IPS-18a (cell line): ENCODE results near the gene ACTN3.

Experiments used
- H3K27ac ChIP-seq: one replicate; pipeline ENCODE4 v1.5.1; 2013; ENCODE audit warnings: low read length
- H3K27me3 ChIP-seq: one replicate; pipeline ENCODE4 v1.6.1; 2013; ENCODE audit warnings: mild to moderate bottlenecking, low read length; ENCODE audit not compliant: control insufficient read depth, insufficient read depth
- H3K36me3 ChIP-seq: one replicate; pipeline ENCODE4 v1.6.1; 2013; ENCODE audit warnings: low read depth, low read length; ENCODE audit not compliant: control insufficient read depth
- H3K4me1 ChIP-seq: one replicate; pipeline ENCODE4 v1.6.1; 2013; ENCODE audit warnings: low read depth, low read length; ENCODE audit not compliant: control insufficient read depth
- H3K4me3 ChIP-seq: one replicate; pipeline ENCODE4 v1.5.1; 2013; ENCODE audit warnings: low read length
- H3K9ac ChIP-seq: one replicate; pipeline ENCODE4 v1.6.1; 2013; ENCODE audit warnings: mild to moderate bottlenecking, low read length, moderate library complexity
- H3K9me3 ChIP-seq: one replicate; pipeline ENCODE4 v1.6.1; 2013; ENCODE audit warnings: low read depth, low read length; ENCODE audit not compliant: control insufficient read depth

The ACTN3 gene

DNA sequence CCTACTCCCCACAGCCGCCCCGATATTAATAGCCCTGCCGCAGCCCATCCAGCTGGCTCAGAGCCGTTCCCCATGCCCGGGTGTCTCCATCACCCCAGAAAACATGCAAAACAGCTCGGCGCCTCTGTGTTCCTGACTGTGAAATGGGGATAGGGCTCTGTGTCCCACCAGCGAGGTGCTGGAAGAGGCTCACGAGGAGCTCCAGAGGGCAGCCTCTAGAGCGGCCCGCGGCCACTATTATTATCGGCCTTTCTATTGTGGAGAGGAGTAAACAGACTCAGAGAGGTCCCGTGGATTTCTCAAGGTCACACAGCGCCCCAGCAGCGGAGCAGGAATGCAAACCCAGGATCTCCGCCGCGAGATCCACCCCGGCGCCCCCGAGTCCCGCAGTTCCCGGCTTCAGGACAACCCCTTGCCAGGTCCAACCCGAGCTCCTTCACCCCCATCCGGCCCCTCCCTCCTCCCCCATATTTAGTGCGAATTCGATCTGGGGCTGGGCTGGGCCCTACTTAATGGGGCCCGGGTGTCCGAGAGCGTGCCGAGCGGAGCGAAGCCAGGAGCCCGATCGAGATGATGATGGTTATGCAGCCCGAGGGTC, at the start of gene ACTN3:
TSS of gene ACTN3 (plus strand) at position 536 of the 598 bp plus-strand sequence. CDS start at position 571, 35 bp downstream.
- Histone ChIP-seq H3K9me3 (no peaks in the 10 kb centered on the region), H3K36me3 (peaks cover 3% of the 10 kb centered on the region), H3K4me1 (peaks cover 17% of the 10 kb centered on the region), H3K9ac (peak within 1 kb of the TSS; percentile 62), H3K27ac (no peak within 1 kb of the TSS), H3K4me3 (peak within 1 kb of the TSS; percentile 74), H3K27me3 (no peaks in the 10 kb centered on the region)

DNA sequence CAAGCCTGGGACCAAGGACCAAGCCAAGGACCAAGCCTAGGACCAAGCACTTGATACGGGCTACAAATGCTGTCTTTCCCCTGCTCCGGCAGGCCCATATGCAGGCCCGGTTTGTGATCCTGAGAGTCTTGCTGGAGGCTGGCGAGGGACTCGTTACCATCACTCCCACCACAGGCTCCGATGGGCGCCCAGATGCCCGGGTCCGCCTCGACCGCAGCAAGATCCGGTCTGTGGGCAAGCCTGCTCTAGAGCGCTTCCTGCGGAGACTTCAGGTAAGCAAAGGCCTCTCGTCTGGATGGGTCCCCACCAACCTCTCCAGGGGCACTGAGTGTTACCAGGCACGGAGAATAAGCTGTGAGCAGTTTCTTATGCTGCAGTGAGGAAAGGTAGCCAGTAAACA, 49.5 kb upstream of the ACTN3 start:
- no peaks in the 10 kb centered on the region for H3K27me3 ChIP-seq
- H3K9me3 ChIP-seq: no peaks in the 10 kb centered on the region
- H3K27ac ChIP-seq: no peak overlapping the region
- H3K36me3 ChIP-seq: peaks cover 43% of the 10 kb centered on the region
- no peak overlapping the region for H3K9ac ChIP-seq
- H3K4me3 ChIP-seq: no peak overlapping the region
- H3K4me1 ChIP-seq: no peaks in the 10 kb centered on the region

DNA sequence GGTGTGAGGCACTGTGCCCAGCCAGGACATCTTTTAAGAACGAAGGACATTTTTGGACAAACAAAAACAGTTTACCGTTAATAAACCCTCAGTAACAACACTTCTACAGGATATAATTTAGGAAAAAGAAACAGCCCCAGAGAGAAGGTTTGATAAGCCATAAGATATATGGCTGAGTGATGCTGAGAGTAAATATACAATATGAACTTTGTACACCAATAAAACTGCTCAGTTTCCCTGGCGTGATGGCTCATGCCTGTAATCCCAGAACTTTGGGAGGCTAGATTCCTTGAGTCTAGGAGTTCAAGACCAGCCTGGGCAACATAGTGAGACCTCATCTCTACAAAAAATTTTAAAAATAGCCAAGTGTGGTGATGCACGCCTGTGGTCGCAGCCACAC, 48.2 kb upstream of the ACTN3 start:
- Histone ChIP-seq H3K27ac (no peak overlapping the region), H3K9ac (no peak overlapping the region), H3K36me3 (peaks cover 31% of the 10 kb centered on the region), H3K9me3 (no peaks in the 10 kb centered on the region), H3K4me1 (no peaks in the 10 kb centered on the region), H3K27me3 (no peaks in the 10 kb centered on the region), H3K4me3 (no peak overlapping the region)

DNA sequence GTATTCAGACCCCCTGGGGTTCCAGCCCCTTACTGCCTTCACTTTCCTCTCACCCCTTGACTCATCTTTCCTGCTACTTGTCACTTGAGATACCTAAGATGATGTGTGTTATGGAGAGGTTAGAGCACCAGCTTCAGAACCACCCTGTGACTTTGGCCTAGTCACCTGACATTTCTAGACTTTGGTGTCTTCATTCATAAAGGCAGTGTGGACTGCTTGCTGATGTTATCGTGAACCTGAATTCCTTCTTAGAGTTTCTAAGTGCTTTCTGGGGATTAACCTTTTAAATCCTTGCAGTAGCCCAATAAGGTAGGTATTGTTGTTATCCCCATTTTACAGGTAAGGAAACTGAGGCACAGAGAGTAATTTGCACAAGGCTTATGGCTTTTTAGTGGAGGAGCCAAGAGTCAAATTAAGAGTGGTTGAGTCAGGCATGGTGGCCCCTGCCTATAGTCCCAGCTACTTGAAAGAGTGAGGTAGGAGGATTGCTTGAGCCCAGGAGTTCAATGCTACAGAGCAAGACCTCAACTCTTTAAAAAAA, 41.4 kb upstream of the ACTN3 start:
- Histone ChIP-seq H3K4me3 (no peak overlapping the region), H3K9ac (no peak overlapping the region), H3K27me3 (no peaks in the 10 kb centered on the region), H3K4me1 (no peaks in the 10 kb centered on the region), H3K27ac (no peak overlapping the region), H3K36me3 (peaks cover 21% of the 10 kb centered on the region), H3K9me3 (no peaks in the 10 kb centered on the region)

DNA sequence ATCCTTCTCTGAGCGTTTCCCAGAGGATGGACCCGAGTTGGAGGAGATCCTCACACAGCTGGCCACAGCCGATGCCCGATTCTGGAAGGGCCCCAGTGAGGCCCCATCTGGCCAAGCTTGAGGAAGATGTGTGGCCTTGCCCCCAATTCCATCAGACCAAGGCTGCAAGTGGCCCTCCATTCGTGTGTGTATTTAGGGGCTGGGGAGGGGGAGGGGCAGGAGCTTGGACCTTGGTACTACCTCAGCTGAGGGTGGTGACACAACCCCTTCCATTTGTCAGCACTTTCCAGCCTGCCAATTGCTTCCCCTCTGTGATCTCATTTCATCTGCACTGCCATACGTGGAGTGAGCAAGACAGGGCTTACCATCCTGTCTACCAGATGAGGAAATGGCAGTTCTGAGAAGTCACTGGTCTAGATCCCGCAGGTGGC, 37.6 kb upstream of the ACTN3 start:
- Histone ChIP-seq H3K4me1 (peaks cover 4% of the 10 kb centered on the region), H3K9me3 (no peaks in the 10 kb centered on the region), H3K4me3 (no peak overlapping the region), H3K36me3 (peaks cover 19% of the 10 kb centered on the region), H3K9ac (no peak overlapping the region), H3K27ac (no peak overlapping the region), H3K27me3 (no peaks in the 10 kb centered on the region)

DNA sequence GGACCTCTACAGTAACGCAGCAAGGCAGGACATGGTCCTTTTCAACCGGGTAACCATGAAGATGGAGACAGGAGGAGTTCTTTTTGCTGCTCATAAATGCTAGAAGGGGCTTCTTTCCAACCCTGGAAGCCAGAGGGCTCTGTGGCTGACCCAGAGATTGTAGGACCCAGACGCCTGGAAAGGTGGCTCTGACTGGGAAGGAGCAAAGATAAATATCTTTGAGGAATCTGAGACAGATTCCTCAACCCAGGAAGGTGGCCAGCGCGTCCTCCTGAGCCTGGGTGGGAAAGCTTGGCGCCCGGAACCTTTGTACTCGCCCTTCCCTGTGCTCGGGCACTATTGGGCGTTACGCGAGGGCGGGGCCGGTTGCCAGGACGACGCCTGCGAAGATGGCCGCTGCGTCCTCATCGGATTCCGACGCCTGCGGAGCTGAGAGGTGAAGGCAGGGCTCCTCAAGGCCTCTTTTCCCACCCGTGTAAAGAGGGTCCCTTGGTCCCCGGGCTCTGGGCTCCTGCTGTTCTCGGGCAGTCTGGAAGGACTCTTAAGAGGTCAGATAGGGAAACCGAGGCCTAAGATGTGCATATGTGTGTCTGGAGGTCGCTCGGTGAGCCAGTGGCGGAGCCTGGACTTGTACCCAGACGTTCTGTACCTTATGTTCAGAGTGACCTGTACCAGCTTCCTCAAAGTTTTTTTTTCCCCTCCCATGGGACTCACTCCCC, 36.3 kb upstream of the ACTN3 start, which contains the start of gene BBS1:
TSS of gene BBS1 (plus strand) at position 365 of the 719 bp plus-strand sequence. CDS start at position 390, 25 bp downstream.
- H3K27ac ChIP-seq: no peak within 1 kb of the TSS

DNA sequence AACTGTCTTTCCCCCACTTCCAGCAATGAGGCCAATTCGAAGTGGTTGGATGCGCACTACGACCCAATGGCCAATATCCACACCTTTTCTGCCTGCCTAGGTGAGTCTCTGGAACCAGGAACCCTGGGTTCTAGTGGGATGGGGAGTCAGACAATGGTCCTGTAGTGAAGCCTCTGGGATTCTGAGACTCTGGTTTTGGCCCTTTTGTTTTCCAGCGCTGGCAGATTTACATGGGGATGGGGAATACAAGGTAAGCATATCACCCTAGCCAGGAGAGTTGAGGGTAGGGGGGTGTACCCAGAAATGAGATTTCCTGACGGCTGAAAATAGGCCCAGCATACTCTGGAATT, 35.7 kb upstream of the ACTN3 start:
- H3K9me3 ChIP-seq: no peaks in the 10 kb centered on the region
- H3K4me3 ChIP-seq: peak overlapping the region; percentile 85
- H3K27ac ChIP-seq: no peak overlapping the region
- H3K36me3 ChIP-seq: peaks cover 6% of the 10 kb centered on the region
- peak overlapping the region; percentile 51 for H3K9ac ChIP-seq
- H3K4me1 ChIP-seq: peaks cover 4% of the 10 kb centered on the region
- H3K27me3 ChIP-seq: no peaks in the 10 kb centered on the region

More for the DNA sequence above, 36.3 kb upstream of the ACTN3 start, which contains the start of gene BBS1:
- Histone ChIP-seq H3K4me3 (peak within 1 kb of the TSS; percentile 85), H3K4me1 (peaks cover 4% of the 10 kb centered on the region), H3K27me3 (no peaks in the 10 kb centered on the region), H3K9me3 (no peaks in the 10 kb centered on the region), H3K9ac (peak within 1 kb of the TSS; percentile 51), H3K36me3 (peaks cover 6% of the 10 kb centered on the region)

DNA sequence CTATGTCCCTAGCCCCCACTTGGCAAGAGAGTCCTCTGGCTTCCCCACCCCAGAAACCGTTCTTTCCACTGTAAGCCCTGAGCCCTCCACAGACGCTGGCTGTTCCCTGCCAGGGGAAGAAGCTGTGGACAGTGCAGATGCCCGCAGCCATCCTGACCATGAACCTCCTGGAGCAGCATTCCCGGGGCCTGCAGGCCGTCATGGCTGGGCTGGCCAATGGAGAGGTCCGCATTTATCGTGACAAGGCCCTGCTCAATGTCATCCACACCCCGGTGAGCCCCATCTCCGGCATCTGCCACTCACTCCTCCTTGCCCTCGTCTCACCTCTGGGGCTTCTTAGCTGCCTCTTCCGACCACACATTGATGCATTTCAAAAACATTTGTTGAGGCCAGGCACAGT, 23.1 kb upstream of the ACTN3 start:
- Histone ChIP-seq H3K9ac (no peak overlapping the region), H3K9me3 (no peaks in the 10 kb centered on the region), H3K27me3 (no peaks in the 10 kb centered on the region), H3K36me3 (peaks cover 33% of the 10 kb centered on the region), H3K4me1 (no peaks in the 10 kb centered on the region), H3K27ac (no peak overlapping the region), H3K4me3 (no peak overlapping the region)

DNA sequence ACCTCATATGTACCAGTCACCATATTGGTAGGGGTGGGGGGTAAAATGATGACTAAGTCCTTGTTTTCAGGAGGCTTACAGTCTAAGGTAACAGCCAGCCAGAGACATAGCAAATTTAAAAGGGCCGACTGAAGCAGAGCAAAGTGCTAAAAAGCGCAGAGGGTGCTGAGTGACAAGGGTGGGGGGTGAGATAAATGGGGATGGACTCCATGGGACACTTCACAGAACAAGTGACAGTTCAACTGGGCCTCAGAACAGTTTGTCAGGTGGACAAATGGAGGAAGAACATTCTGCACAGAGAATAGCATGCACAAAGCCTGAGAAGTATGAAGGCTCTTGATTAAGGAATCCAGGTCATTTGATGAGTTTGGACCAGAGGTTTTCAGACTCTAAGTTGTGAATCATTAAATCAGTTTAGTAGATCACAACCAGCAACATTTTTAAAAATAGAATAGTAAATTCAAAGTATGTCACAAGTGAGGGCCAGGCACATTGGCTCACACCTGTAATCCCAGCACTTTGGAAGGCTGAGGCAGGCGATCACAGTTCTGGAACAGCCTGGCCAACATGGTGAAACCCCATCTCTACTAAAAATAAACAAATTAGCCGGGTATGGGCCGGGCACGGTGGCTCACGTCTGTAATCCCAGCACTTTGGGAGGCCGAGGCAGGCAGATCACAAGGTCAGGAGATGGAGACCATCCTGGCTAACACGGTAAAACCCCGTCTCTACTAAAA, 22.2 kb upstream of the ACTN3 start:
- H3K4me1 ChIP-seq: no peaks in the 10 kb centered on the region
- no peak overlapping the region for H3K9ac ChIP-seq
- H3K9me3 ChIP-seq: no peaks in the 10 kb centered on the region
- H3K27ac ChIP-seq: no peak overlapping the region
- H3K27me3 ChIP-seq: no peaks in the 10 kb centered on the region
- peaks cover 30% of the 10 kb centered on the region for H3K36me3 ChIP-seq
- H3K4me3 ChIP-seq: no peak overlapping the region

DNA sequence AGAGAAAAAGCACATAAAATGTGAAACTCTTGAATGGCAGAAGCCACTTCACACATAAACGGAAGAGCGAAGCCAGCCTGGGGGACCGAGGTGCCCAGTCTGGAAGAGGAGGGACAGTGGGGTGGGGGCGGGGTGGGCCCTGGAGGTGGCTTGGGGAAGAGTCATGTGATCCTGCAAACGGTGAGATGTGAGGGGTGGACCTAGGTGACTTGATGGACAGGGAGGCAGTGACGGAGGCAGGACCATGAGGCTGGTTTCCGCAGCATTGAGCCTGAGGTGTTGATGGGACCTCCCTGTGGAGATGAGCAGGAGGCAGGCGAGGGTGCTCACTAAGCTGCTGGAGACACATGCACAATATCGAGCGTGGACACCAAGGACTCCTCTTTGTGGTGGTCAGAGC, 17.6 kb upstream of the ACTN3 start:
- Histone ChIP-seq H3K9ac (no peak overlapping the region), H3K4me3 (no peak overlapping the region), H3K4me1 (no peaks in the 10 kb centered on the region), H3K27ac (no peak overlapping the region), H3K36me3 (peaks cover 4% of the 10 kb centered on the region), H3K27me3 (no peaks in the 10 kb centered on the region), H3K9me3 (no peaks in the 10 kb centered on the region)

DNA sequence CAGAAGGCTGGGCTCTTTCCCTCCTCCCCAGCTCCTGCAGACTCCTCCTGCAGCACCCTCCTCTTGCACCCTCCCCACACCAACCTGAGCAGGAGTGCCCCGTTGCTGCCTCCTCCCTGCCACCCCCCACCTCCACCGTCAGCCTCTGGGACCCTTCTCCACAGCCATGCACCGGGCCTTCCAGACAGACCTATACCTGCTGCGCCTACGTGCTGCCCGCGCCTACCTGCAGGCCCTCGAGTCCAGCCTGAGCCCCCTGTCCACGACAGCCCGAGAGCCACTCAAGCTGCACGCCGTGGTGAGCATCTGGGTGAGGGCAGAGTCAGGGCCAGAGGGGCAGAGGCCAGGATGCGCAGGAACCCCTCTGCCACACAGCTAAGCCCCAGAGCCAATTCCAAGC, 17.0 kb upstream of the ACTN3 start:
- Histone ChIP-seq H3K4me3 (no peak overlapping the region), H3K27me3 (no peaks in the 10 kb centered on the region), H3K9ac (no peak overlapping the region), H3K27ac (no peak overlapping the region), H3K4me1 (no peaks in the 10 kb centered on the region), H3K36me3 (no peaks in the 10 kb centered on the region), H3K9me3 (no peaks in the 10 kb centered on the region)
